Ascending aorta (tissue), 2 donors: ENCODE data around the gene CALY. TPM values are rescaled to one million over a fixed set of nuclear protein-coding genes. Genes with fewer than 3 reads are reported as not detected.

Experiments used
- DNase-seq, 2 donors: peaks; one replicate each; pipeline ENCODE4 v3.0.0-alpha.2; 2019; ENCODE audit warnings: low spot score in 2 of 2
- H3K27ac ChIP-seq, 2 donors: fragments of 200-600 bp; sonication (generic); one replicate each; pipeline ENCODE4 v1.5.1; 2016 to 2017; ENCODE audit warnings: mild to moderate bottlenecking in 1 of 2
- H3K27me3 ChIP-seq: fragments of 200-600 bp; sonication (generic); one replicate; pipeline ENCODE4 v1.5.1; 2017
- H3K36me3 ChIP-seq, 2 donors: fragments of 200-600 bp; sonication (generic); one replicate each; pipeline ENCODE4 v1.5.1; 2016
- H3K4me1 ChIP-seq, 2 donors: fragments of 200-600 bp; sonication (generic); one replicate each; pipeline ENCODE4 v1.5.1; 2016 to 2017; ENCODE audit warnings: mild to moderate bottlenecking in 1 of 2
- H3K4me3 ChIP-seq, 2 donors: fragments of 200-600 bp; sonication (generic); one replicate each; pipeline ENCODE4 v1.5.1; 2016 to 2017; ENCODE audit warnings: mild to moderate bottlenecking in 1 of 2
- H3K9me3 ChIP-seq, 2 donors: fragments of 200-600 bp; sonication (generic); one replicate each; pipeline ENCODE4 v1.5.1; 2016
- intact Hi-C: fragments of 100-400 bp; cut with DNase I; formaldehyde crosslinking; loops from one replicate; pipeline ENCODE4 v1.15.1; 2023
- total RNA-seq: library from RNA; depleted of rRNA; stranded (reverse); fragments of >200 nt; gene quantifications from one replicate; pipeline ENCODE4 v1.1.0, GENCODE V29; 2016
- TF ChIP-seq, protein P1 (sequence below), 3 experiments: fragments of 200-600 bp in 2 of 3; fragments of 450-650 bp in 1 of 3; sonication (generic) in 2 of 3; IDR thresholded peaks; one replicate each; pipeline ENCODE4 v1.5.1; 2016 to 2019; ENCODE audit warnings: antibody characterized with exemption in 3 of 3, mild to moderate bottlenecking in 1 of 3, moderate library complexity in 1 of 3

The CALY gene
- total RNA-seq, 1 donor from 2014 or later = not detected

DNA sequence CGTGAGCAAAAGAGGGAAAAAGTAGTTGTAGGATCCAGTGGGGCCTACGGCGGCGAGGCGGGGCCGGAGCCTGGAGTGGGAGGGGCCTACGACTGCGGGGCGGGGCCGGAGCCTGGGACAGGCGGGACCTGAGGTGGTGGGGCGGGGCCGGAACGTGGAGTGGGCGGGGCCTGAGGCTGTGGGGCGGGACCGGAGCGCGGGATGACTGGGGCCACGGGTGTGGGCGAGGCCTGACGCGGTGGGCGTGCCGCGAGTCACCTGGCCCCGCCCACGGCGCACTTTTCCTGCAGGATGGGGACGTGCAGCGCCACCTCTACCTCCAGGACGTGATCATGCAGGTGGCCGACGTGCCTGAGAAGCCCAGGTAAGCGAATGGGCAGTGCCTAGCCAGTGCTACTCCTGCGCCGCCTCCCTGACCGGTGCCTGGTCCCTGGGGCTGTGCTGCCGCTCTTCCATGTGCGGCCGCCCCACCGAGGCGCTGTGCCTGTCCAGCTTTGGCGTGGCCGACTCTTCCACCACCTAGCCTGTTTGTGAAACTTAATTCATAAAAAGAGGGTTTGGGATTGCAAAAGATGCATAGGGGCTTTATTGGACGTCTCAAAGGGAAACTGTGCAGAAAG lies 27.5 kb downstream of the CALY start:
- Histone ChIP-seq H3K9me3 (no peaks in the 10 kb centered on the region), H3K4me3 (peak overlapping the region; percentile 92 to 93), H3K27ac (peak overlapping the region; percentile 87 to 91), H3K27me3 (no peaks in the 10 kb centered on the region), H3K36me3 (peaks cover 19 to 22% of the 10 kb centered on the region in 2 donors), H3K4me1 (peaks cover 2 to 25% of the 10 kb centered on the region in 2 donors)
- DNase-seq = peak; percentile 72 to 94
- intact Hi-C loops = loop anchor here (1.0 to 5.0 kb wide), 5 partner anchors 20 to 1002 kb away; partner anchors contain the start of genes LRRC27, MTG1 and STK32C
- TF ChIP-seq, protein P1, sequence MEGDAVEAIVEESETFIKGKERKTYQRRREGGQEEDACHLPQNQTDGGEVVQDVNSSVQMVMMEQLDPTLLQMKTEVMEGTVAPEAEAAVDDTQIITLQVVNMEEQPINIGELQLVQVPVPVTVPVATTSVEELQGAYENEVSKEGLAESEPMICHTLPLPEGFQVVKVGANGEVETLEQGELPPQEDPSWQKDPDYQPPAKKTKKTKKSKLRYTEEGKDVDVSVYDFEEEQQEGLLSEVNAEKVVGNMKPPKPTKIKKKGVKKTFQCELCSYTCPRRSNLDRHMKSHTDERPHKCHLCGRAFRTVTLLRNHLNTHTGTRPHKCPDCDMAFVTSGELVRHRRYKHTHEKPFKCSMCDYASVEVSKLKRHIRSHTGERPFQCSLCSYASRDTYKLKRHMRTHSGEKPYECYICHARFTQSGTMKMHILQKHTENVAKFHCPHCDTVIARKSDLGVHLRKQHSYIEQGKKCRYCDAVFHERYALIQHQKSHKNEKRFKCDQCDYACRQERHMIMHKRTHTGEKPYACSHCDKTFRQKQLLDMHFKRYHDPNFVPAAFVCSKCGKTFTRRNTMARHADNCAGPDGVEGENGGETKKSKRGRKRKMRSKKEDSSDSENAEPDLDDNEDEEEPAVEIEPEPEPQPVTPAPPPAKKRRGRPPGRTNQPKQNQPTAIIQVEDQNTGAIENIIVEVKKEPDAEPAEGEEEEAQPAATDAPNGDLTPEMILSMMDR (IDR thresholded peaks at IDR 0.05) = no peak

DNA sequence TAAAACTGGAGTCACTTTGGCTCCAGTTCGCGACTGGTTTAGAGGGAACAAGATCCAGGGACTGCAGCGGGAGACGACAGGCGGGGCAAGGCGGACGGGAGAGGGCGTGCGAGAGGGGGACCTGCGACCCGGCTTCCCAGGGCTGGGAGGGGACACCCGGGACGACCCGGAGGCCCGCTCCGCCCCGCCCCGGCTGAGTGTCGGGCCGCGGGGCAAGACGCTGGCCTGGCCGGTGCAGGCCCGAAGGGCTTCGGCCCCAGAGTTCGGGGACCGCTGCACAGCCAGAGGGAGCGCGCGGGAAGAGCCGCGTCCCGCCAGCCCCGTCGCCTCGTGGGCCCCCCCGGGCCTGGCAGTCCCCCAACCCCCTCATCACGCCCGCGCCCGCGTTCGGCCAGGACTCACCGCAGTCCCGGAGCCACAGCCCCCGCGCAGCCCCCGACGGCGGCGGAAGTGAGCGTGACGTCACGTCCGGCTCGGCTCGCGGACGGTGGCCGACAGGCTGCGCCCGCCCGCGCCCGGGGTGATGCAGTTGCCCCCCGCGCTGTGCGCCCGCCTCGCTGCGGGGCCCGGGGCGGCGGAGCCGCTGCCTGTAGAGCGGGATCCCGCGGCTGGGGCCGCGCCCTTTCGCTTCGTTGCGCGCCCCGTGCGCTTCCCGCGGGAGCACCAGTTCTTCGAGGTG lies 28.1 kb downstream of the CALY start, which contains the start of the genes TUBGCP2 and ZNF511:
Gene TUBGCP2, minus strand, starts transcription at position 452 of the 679 bp plus-strand sequence. CDS start 5,931 bp downstream, outside the sequence.
Gene ZNF511, plus strand, starts transcription at position 494 of the 679 bp plus-strand sequence. Its CDS starts 30 bp downstream, at position 524.
- H3K4me1 ChIP-seq = peaks cover 2 to 25% of the 10 kb centered on the region in 2 donors
- peaks cover 19 to 22% of the 10 kb centered on the region in 2 donors for H3K36me3 ChIP-seq
- no peaks in the 10 kb centered on the region for H3K27me3 ChIP-seq
- peak within 1 kb of the TSS; percentile 87 to 91 for H3K27ac ChIP-seq
- TF ChIP-seq, protein P1 (IDR thresholded peaks at IDR 0.05) = peak in 1 of 3 experiments; percentile 5
- H3K9me3 ChIP-seq = no peaks in the 10 kb centered on the region
- H3K4me3 ChIP-seq = peak within 1 kb of the TSS; percentile 92 to 93
- intact Hi-C loops = loop anchor here (1.0 to 5.0 kb wide), 6 partner anchors 20 to 1001 kb away; partner anchors contain the start of genes ECHS1, LRRC27, MTG1 and STK32C
- DNase-seq = peak in 1 of 2 donors; percentile 94

DNA sequence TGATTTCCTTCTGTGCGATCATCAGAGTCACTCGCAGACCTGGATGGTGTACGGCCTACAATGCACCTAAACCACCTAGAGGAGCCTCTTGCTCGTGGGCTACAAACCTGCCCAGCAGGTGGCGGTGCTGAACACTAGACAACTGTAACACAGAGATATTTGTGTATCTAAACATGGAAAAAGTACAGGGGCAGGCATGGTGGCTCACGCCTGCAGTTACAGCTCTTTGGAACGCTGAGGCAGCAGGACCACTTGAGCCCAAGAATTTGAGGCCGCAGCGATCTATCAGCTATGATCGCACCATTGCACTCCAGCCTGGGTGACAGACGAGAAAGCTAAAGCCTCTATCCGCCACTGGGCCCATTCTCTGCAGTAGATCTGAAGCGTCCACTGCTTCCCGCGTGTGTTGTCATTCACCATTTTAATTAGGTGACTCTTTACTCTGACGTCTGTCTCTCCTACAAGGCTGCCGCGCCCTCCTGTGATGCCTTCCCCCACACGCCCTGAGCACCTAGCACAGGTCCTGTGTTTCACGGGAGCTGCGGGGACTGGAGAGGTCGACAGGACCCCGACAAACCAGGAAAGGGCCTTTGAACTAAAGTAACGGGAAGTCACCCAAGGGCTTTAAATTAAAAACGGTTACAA lies 28.8 kb downstream of the CALY start:
- H3K4me1 ChIP-seq = peaks cover 2 to 25% of the 10 kb centered on the region in 2 donors
- H3K4me3 ChIP-seq = peak overlapping the region; percentile 92 to 93
- H3K36me3 ChIP-seq = peaks cover 21 to 25% of the 10 kb centered on the region in 2 donors
- H3K27me3 ChIP-seq = no peaks in the 10 kb centered on the region
- TF ChIP-seq, protein P1 (IDR thresholded peaks at IDR 0.05) = peak in 2 of 3 experiments; percentile 29 to 34
- intact Hi-C loops = loop anchor here (1.0 to 5.0 kb wide), 5 partner anchors 21 to 1001 kb away; partner anchors contain the start of genes ECHS1, LRRC27, MTG1 and STK32C
- H3K27ac ChIP-seq = peak overlapping the region; percentile 87 to 91
- H3K9me3 ChIP-seq = no peaks in the 10 kb centered on the region
- peak in 1 of 2 donors; percentile 76 for DNase-seq

DNA sequence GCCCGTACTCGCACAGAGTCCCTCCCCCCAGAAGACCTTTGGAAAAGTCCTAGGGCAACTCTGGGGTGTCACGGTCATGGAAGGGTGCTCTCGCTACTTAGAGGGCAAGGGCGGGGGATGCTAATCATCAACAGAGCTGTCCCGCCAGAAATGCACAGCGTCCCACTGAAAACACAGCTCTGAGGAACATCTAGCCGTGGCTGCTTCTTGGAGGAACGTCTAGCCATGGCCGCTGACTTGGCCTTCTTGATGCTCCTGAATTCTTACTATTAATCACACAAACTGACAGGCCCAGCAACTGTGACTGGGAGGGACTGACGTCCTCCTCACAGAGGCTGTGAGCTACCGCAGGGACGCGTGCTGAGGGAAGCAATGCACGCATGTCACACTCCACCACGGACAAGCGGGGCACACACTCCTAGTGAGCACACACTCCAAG lies 29.7 kb downstream of the CALY start:
- no peak overlapping the region for H3K27ac ChIP-seq
- TF ChIP-seq, protein P1 (IDR thresholded peaks at IDR 0.05) = no peak
- H3K36me3 ChIP-seq = peaks cover 23 to 25% of the 10 kb centered on the region in 2 donors
- H3K4me1 ChIP-seq = peaks cover 2 to 25% of the 10 kb centered on the region in 2 donors
- H3K9me3 ChIP-seq = no peaks in the 10 kb centered on the region
- H3K4me3 ChIP-seq = peak overlapping the region in 1 of 2 donors; percentile 92
- no peak for DNase-seq
- H3K27me3 ChIP-seq = no peaks in the 10 kb centered on the region
- intact Hi-C loops = loop anchor here (5.0 kb wide), 3 partner anchors 85 to 1000 kb away; partner anchors contain the start of genes LRRC27, MTG1 and STK32C

DNA sequence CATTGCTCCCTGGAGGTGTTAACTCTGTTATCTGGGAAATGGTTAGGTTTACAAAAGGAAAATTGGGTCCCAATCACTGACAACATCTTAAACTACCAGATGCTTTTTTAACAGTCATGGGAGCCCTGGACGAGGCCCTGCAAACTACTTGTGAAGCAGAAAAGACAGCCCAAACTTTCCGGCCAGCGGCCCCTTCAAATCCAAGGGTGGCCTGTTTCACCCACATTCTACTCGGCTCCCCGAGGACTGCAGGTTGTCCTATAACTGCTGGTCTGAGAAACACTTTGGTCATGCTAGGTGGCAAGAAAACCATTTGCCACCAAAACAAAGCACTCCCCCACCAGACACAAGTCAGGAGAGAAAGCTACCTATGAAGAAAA lies 30.6 kb downstream of the CALY start:
- H3K4me3 ChIP-seq = no peak overlapping the region
- no peak for DNase-seq
- H3K36me3 ChIP-seq = peaks cover 19 to 26% of the 10 kb centered on the region in 2 donors
- H3K27ac ChIP-seq = peak overlapping the region in 1 of 2 donors; percentile 19
- TF ChIP-seq, protein P1 (IDR thresholded peaks at IDR 0.05) = no peak
- H3K27me3 ChIP-seq = no peaks in the 10 kb centered on the region
- intact Hi-C loops = loop anchor here (5.0 kb wide), 3 partner anchors 86 to 999 kb away; partner anchors contain the start of genes LRRC27, MTG1 and STK32C
- H3K4me1 ChIP-seq = peaks cover 2 to 25% of the 10 kb centered on the region in 2 donors
- no peaks in the 10 kb centered on the region for H3K9me3 ChIP-seq
